ENCODE data around the gene PAX4.

Gene PAX4

GRCh38 chr7:127598318-127598717 is 19.6 kb downstream of the PAX4 start (continued):
- no peak for TF ChIP-seq CREB5 (CRISPR knock-in tag; IDR thresholded peaks at IDR 0.05; ENCODE audit: low read depth)
- no peak for TF ChIP-seq PPARA (CRISPR knock-in tag; IDR thresholded peaks at IDR 0.05; ENCODE audit: borderline replicate concordance)
- TF ChIP-seq RARB (CRISPR knock-in tag; IDR thresholded peaks at IDR 0.05) = no peak
- no peak for TF ChIP-seq TOX (CRISPR knock-in tag; IDR thresholded peaks at IDR 0.05; ENCODE audit: borderline replicate concordance)
- TF ChIP-seq TCF4 (CRISPR knock-in tag; IDR thresholded peaks at IDR 0.05; ENCODE audit: borderline replicate concordance) = no peak
- TF ChIP-seq ARNTL (CRISPR knock-in tag; IDR thresholded peaks at IDR 0.05; ENCODE audit: borderline replicate concordance, low read depth) = no peak

DNA sequence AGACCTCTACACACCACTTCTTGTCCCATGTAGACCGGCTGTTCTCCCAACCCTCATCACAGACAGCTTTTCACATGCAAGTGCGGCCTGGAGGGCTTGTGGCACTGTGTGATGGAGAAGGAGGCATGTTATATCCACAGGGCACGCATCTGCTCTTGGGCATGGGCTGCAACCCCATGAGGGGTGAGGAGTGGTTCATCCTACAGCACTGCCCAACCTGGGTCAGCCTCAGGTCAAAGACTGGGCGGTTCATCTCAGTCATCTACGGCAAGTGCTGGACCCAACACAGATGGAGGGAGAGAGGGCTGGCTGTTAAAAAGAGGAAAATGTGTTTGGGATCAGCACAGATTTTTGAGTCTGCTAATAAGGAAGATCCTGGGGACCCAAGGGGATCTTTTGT is 22.2 kb downstream of the PAX4 start:
- ATAC-seq = no peak
- no peak for TF ChIP-seq CSDC2 (CRISPR knock-in tag; IDR thresholded peaks at IDR 0.05)
- TF ChIP-seq ZC3H10 (CRISPR knock-in tag; IDR thresholded peaks at IDR 0.05) = no peak
- no peak for TF ChIP-seq PPARA (CRISPR knock-in tag; IDR thresholded peaks at IDR 0.05; ENCODE audit: borderline replicate concordance)
- TF ChIP-seq RARB (CRISPR knock-in tag; IDR thresholded peaks at IDR 0.05) = no peak
- TF ChIP-seq ISL1 (CRISPR knock-in tag; IDR thresholded peaks at IDR 0.05) = no peak
- TF ChIP-seq BACH2 (CRISPR knock-in tag; IDR thresholded peaks at IDR 0.05; ENCODE audit: borderline replicate concordance) = no peak
- TF ChIP-seq TSHZ2 (CRISPR knock-in tag; IDR thresholded peaks at IDR 0.05) = no peak
- TF ChIP-seq ESRRG (CRISPR knock-in tag; IDR thresholded peaks at IDR 0.05) = no peak
- TF ChIP-seq SNAI2 (CRISPR knock-in tag; IDR thresholded peaks at IDR 0.05) = no peak
- no peak for TF ChIP-seq ZNF565 (CRISPR knock-in tag; conservative IDR thresholded peaks at IDR 0.05; ENCODE audit: low read depth)
- TF ChIP-seq OSR1 (CRISPR knock-in tag; IDR thresholded peaks at IDR 0.05) = no peak
- TF ChIP-seq ZNF8 (CRISPR knock-in tag; IDR thresholded peaks at IDR 0.05) = no peak
- no peak for TF ChIP-seq ZFP3 (CRISPR knock-in tag; IDR thresholded peaks at IDR 0.05)
- no peak for TF ChIP-seq ZFP30 (CRISPR knock-in tag; IDR thresholded peaks at IDR 0.05)
- TF ChIP-seq TOX (CRISPR knock-in tag; IDR thresholded peaks at IDR 0.05; ENCODE audit: borderline replicate concordance) = no peak
- no peak for TF ChIP-seq TCF4 (CRISPR knock-in tag; IDR thresholded peaks at IDR 0.05; ENCODE audit: borderline replicate concordance)

DNA sequence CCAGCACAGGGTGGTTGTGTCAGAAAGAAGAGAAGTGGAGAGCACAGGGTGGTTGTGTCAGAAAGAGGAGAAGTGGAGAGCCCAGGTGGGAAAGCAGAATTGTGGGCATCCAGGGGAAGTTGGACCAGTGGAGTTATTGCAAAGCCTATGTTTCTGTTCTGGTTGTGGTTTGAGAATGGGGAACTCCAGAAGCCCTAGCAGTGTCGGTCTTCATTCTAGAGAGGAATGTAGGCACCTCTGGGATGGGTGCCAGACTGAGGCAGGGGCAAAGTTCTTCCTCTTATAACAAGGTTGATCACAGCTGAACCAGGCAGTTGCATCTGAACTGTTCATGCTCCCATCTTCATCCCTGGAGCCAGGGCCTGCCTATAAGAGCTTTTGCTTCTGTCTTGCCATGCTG is 23.5 kb downstream of the PAX4 start:
- no peak for TF ChIP-seq RARB (CRISPR knock-in tag; IDR thresholded peaks at IDR 0.05)
- no peak for TF ChIP-seq TOX (CRISPR knock-in tag; IDR thresholded peaks at IDR 0.05; ENCODE audit: borderline replicate concordance)
- TF ChIP-seq, protein P1, sequence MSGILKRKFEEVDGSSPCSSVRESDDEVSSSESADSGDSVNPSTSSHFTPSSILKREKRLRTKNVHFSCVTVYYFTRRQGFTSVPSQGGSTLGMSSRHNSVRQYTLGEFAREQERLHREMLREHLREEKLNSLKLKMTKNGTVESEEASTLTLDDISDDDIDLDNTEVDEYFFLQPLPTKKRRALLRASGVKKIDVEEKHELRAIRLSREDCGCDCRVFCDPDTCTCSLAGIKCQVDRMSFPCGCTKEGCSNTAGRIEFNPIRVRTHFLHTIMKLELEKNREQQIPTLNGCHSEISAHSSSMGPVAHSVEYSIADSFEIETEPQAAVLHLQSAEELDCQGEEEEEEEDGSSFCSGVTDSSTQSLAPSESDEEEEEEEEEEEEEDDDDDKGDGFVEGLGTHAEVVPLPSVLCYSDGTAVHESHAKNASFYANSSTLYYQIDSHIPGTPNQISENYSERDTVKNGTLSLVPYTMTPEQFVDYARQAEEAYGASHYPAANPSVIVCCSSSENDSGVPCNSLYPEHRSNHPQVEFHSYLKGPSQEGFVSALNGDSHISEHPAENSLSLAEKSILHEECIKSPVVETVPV (CRISPR knock-in tag; IDR thresholded peaks at IDR 0.05) = no peak
- no peak for TF ChIP-seq ESRRG (CRISPR knock-in tag; IDR thresholded peaks at IDR 0.05)
- TF ChIP-seq ZC3H10 (CRISPR knock-in tag; IDR thresholded peaks at IDR 0.05) = no peak
- no peak for TF ChIP-seq ISL1 (CRISPR knock-in tag; IDR thresholded peaks at IDR 0.05)
- no peak for ATAC-seq

DNA sequence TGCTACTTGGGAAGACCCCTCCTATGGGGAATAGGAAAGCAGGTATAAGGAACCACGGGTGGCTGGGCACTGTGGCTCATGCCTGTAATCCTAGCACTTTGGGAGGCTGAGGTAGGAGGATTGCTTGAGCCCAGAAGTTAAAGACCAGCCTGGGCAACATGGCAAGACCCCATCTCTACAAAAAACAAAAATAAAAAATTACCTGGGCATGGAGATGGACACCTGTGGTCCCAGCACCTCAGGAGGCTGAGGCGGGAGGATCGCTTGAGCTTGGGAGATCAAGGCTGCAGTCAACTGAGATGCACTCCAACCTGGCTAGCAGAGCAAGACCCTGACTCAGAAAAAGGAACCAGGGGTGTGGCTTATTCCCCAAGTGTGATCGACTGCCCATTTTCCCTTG is 25.4 kb downstream of the PAX4 start:
- no peak for ATAC-seq
- no peak for TF ChIP-seq GLIS3 (CRISPR knock-in tag; IDR thresholded peaks at IDR 0.05)
- TF ChIP-seq OSR1 (CRISPR knock-in tag; IDR thresholded peaks at IDR 0.05) = no peak
- no peak for TF ChIP-seq POU6F1 (CRISPR knock-in tag; IDR thresholded peaks at IDR 0.05; ENCODE audit: borderline replicate concordance, low read depth)
- no peak for TF ChIP-seq ESRRG (CRISPR knock-in tag; IDR thresholded peaks at IDR 0.05)
- TF ChIP-seq CREB5 (CRISPR knock-in tag; IDR thresholded peaks at IDR 0.05; ENCODE audit: low read depth) = no peak
- no peak for TF ChIP-seq ZFP30 (CRISPR knock-in tag; IDR thresholded peaks at IDR 0.05)
- no peak for TF ChIP-seq ARNTL (CRISPR knock-in tag; IDR thresholded peaks at IDR 0.05; ENCODE audit: borderline replicate concordance, low read depth)
- TF ChIP-seq TSHZ2 (CRISPR knock-in tag; IDR thresholded peaks at IDR 0.05) = no peak
- TF ChIP-seq, protein P1 (CRISPR knock-in tag; IDR thresholded peaks at IDR 0.05) = no peak
- TF ChIP-seq ZNF8 (CRISPR knock-in tag; IDR thresholded peaks at IDR 0.05) = no peak
- no peak for TF ChIP-seq ZFP3 (CRISPR knock-in tag; IDR thresholded peaks at IDR 0.05)
- TF ChIP-seq TCF4 (CRISPR knock-in tag; IDR thresholded peaks at IDR 0.05; ENCODE audit: borderline replicate concordance) = no peak
- no peak for TF ChIP-seq RARB (CRISPR knock-in tag; IDR thresholded peaks at IDR 0.05)
- TF ChIP-seq ZNF565 (CRISPR knock-in tag; conservative IDR thresholded peaks at IDR 0.05; ENCODE audit: low read depth) = no peak
- no peak for TF ChIP-seq ZC3H10 (CRISPR knock-in tag; IDR thresholded peaks at IDR 0.05)
- no peak for TF ChIP-seq PPARA (CRISPR knock-in tag; IDR thresholded peaks at IDR 0.05; ENCODE audit: borderline replicate concordance)
- TF ChIP-seq SNAI2 (CRISPR knock-in tag; IDR thresholded peaks at IDR 0.05) = no peak
